KMS-11 (cell line): ENCODE data around the gene GRAMD2B.

Source experiments
- H2AFZ ChIP-seq: fragments of 200-600 bp; sonication (generic); 2 replicates; pipeline ENCODE4 v1.6.1; 2016; ENCODE audit warnings: antibody characterized with exemption, mixed run types, low read depth
- H3K27ac ChIP-seq: fragments of 200-600 bp; sonication (generic); 2 replicates; pipeline ENCODE4 v1.6.1; 2016; ENCODE audit warnings: mild to moderate bottlenecking, mixed run types
- H3K27me3 ChIP-seq: fragments of 200-600 bp; sonication (generic); 2 replicates; pipeline ENCODE4 v1.6.1; 2017; ENCODE audit warnings: mild to moderate bottlenecking, low read depth, mixed run types, moderate library complexity; ENCODE audit not compliant: insufficient read depth
- H3K36me3 ChIP-seq: fragments of 200-600 bp; sonication (generic); 2 replicates; pipeline ENCODE4 v1.6.1; 2017; ENCODE audit warnings: mild to moderate bottlenecking, mixed run types; ENCODE audit not compliant: insufficient read depth
- H3K4me1 ChIP-seq: fragments of 200-600 bp; sonication (generic); 2 replicates; pipeline ENCODE4 v1.6.1; 2016; ENCODE audit warnings: mild to moderate bottlenecking, low read depth, mixed run types; ENCODE audit not compliant: poor library complexity, severe bottlenecking
- H3K4me2 ChIP-seq: fragments of 200-600 bp; sonication (generic); 2 replicates; pipeline ENCODE4 v1.7.0; 2016; ENCODE audit warnings: mild to moderate bottlenecking, mixed run types
- H3K4me3 ChIP-seq: fragments of 200-600 bp; sonication (generic); IDR thresholded peaks from 2 replicates; pipeline ENCODE4 v1.6.1; 2017; ENCODE audit warnings: low read depth, low read length, mixed read lengths; ENCODE audit not compliant: insufficient read depth
- H3K79me2 ChIP-seq: fragments of 200-600 bp; sonication (generic); 2 replicates; pipeline ENCODE4 v1.6.1; 2016; ENCODE audit warnings: low read depth, mixed run types; ENCODE audit not compliant: insufficient read depth
- H3K9ac ChIP-seq: fragments of 200-600 bp; sonication (generic); 2 replicates; pipeline ENCODE4 v1.6.1; 2016; ENCODE audit warnings: mild to moderate bottlenecking, mixed run types
- H4K20me1 ChIP-seq: fragments of 200-600 bp; sonication (generic); 2 replicates; pipeline ENCODE4 v1.6.1; 2016; ENCODE audit warnings: mild to moderate bottlenecking, mixed run types; ENCODE audit not compliant: insufficient read depth
- TF ChIP-seq, protein P1 (sequence below): fragments of 200-600 bp; sonication (generic); conservative IDR thresholded peaks from 2 replicates; pipeline ENCODE4 v1.6.1; 2017; ENCODE audit warnings: low read depth, mild to moderate bottlenecking, antibody characterized with exemption, low read length, moderate library complexity, mixed read lengths

GRAMD2B gene

DNA sequence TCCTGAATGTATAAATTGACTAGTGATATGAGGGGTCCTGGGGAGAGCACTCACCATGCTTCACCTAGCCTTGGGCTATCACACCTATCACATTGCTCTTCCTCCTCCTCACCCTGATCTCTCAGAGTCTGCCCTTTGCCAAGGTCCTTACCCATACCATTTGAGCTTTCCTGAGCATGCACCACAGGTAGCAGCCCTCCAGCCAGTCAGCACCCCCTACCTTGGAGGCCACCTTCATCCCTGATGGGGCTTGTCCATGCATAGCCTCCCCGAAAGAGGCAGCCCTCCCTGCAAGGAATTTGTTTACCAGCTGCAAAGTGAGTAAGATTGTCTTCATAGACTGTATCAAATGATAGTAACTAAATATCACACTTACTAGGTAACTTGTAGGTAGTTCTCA lies 88.8 kb downstream of the GRAMD2B start:
- no peaks in the 10 kb centered on the region for H3K79me2 ChIP-seq
- H3K4me1 ChIP-seq: peaks cover 38% of the 10 kb centered on the region
- no peak overlapping the region for H3K9ac ChIP-seq
- no peaks in the 10 kb centered on the region for H3K27me3 ChIP-seq
- H3K4me2 ChIP-seq: no peak overlapping the region
- H2AFZ ChIP-seq: no peak overlapping the region
- no peak overlapping the region for H3K4me3 ChIP-seq
- H3K36me3 ChIP-seq: no peaks in the 10 kb centered on the region
- no peak overlapping the region for H3K27ac ChIP-seq
- TF ChIP-seq, protein P1, sequence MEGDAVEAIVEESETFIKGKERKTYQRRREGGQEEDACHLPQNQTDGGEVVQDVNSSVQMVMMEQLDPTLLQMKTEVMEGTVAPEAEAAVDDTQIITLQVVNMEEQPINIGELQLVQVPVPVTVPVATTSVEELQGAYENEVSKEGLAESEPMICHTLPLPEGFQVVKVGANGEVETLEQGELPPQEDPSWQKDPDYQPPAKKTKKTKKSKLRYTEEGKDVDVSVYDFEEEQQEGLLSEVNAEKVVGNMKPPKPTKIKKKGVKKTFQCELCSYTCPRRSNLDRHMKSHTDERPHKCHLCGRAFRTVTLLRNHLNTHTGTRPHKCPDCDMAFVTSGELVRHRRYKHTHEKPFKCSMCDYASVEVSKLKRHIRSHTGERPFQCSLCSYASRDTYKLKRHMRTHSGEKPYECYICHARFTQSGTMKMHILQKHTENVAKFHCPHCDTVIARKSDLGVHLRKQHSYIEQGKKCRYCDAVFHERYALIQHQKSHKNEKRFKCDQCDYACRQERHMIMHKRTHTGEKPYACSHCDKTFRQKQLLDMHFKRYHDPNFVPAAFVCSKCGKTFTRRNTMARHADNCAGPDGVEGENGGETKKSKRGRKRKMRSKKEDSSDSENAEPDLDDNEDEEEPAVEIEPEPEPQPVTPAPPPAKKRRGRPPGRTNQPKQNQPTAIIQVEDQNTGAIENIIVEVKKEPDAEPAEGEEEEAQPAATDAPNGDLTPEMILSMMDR: no peak
- H4K20me1 ChIP-seq: no peaks in the 10 kb centered on the region

DNA sequence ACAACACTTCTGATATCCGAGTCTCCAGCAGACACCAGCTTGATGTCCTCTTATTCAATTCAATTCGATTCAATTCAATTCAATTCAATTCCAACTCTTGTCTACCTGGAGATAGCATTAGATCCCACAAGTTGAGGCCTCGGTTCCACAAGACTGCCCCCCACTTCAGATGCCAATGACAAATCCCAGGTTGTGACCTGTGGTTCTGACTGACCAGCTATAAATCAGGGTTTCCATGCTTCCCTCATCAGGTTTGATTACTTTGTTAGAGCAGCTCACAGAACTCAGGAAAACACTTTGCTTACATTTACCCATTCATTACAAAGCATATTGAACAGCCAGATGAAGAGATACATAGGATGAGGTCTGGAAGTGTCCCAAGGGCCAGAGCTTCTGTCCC lies 89.2 kb downstream of the GRAMD2B start:
- no peak overlapping the region for H3K4me3 ChIP-seq
- no peaks in the 10 kb centered on the region for H4K20me1 ChIP-seq
- H3K9ac ChIP-seq: no peak overlapping the region
- H3K4me1 ChIP-seq: peaks cover 33% of the 10 kb centered on the region
- TF ChIP-seq, protein P1: no peak
- no peak overlapping the region for H3K27ac ChIP-seq
- H2AFZ ChIP-seq: no peak overlapping the region
- H3K79me2 ChIP-seq: no peaks in the 10 kb centered on the region
- no peak overlapping the region for H3K4me2 ChIP-seq
- H3K36me3 ChIP-seq: no peaks in the 10 kb centered on the region
- H3K27me3 ChIP-seq: no peaks in the 10 kb centered on the region

DNA sequence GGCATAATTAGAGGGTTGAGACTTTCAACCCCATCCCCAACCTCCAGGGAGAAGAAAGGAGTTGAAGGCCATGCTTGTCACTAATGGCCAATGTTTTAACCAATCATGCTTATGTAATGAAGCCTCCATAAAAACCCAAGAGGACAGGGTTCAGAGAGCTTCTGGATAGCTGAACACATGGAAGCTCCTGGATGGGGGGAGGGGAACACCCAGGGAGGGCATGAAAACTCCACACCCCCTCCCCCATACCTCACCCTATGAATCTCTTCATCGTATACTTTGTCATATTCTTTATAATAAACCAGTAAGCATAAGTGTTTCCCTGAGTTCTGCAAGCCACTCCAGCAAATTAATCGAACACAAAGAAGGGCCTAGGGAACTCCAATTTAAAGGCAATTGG lies 90.1 kb downstream of the GRAMD2B start:
- no peaks in the 10 kb centered on the region for H3K79me2 ChIP-seq
- H4K20me1 ChIP-seq: no peaks in the 10 kb centered on the region
- TF ChIP-seq, protein P1: no peak
- no peak overlapping the region for H3K27ac ChIP-seq
- no peaks in the 10 kb centered on the region for H3K36me3 ChIP-seq
- no peak overlapping the region for H3K4me2 ChIP-seq
- no peaks in the 10 kb centered on the region for H3K27me3 ChIP-seq
- peaks cover 24% of the 10 kb centered on the region for H3K4me1 ChIP-seq
- no peak overlapping the region for H3K4me3 ChIP-seq
- H2AFZ ChIP-seq: no peak overlapping the region
- no peak overlapping the region for H3K9ac ChIP-seq

DNA sequence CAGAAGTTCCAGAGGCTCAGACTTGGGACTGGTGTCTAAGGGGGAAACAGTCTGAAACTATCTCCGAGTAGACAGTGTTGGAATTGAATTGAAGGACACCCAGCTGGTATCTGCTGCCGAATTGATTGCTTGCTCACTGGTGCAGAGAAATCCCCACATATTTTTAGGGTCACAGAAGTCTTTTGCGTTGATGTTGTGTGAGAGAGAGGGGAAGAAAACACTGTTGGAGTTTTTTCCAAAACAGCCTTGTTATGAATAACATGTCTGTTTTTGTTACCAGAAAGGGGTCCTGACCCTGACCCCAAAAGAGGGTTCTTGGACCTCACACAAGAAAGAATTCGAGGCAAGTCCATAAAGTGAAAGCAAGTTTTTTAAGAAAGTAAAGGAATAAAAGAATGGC lies 90.5 kb downstream of the GRAMD2B start:
- no peaks in the 10 kb centered on the region for H4K20me1 ChIP-seq
- TF ChIP-seq, protein P1: no peak
- H3K4me2 ChIP-seq: no peak overlapping the region
- H3K36me3 ChIP-seq: no peaks in the 10 kb centered on the region
- H3K79me2 ChIP-seq: no peaks in the 10 kb centered on the region
- H3K4me3 ChIP-seq: no peak overlapping the region
- H2AFZ ChIP-seq: no peak overlapping the region
- H3K9ac ChIP-seq: no peak overlapping the region
- no peaks in the 10 kb centered on the region for H3K27me3 ChIP-seq
- H3K4me1 ChIP-seq: peaks cover 21% of the 10 kb centered on the region
- no peak overlapping the region for H3K27ac ChIP-seq
